H1 (cell line): Measurements from ENCODE around the gene AGAP1. TPM values are rescaled to one million over a fixed set of nuclear protein-coding genes. Genes with fewer than 3 reads are reported as not detected.

ENCODE experiments used
- BRCA1 ChIP-seq: IDR thresholded peaks from 2 replicates; pipeline ENCODE4 v1.6.1; 2012; ENCODE audit warnings: low read depth, low read length, improper control_type of control experiment
- CHD2 ChIP-seq: IDR thresholded peaks from 2 replicates; pipeline ENCODE4 v1.6.1; 2012; ENCODE audit warnings: low read length, improper control_type of control experiment
- JUN ChIP-seq: IDR thresholded peaks from 2 replicates; pipeline ENCODE4 v1.6.1; 2011; ENCODE audit warnings: low read depth, mild to moderate bottlenecking, improper control_type of control experiment, low read length
- MAFK ChIP-seq: IDR thresholded peaks from 2 replicates; pipeline ENCODE4 v1.6.1; 2012; ENCODE audit warnings: low read depth, mild to moderate bottlenecking, improper control_type of control experiment, low read length
- POLR2AphosphoS5 ChIP-seq: IDR thresholded peaks from 2 replicates; pipeline ENCODE4 v1.6.1; 2011; ENCODE audit warnings: low read depth, low read length
- SIRT6 ChIP-seq: IDR thresholded peaks from one replicate; pipeline ENCODE4 v1.7.1; 2012; ENCODE audit warnings: low read length, inconsistent platforms
- TEAD4 ChIP-seq: IDR thresholded peaks from 2 replicates; pipeline ENCODE4 v1.6.1; 2012; ENCODE audit warnings: low read depth, low read length, inconsistent platforms, mixed read lengths
- polyA plus RNA-seq, 7 experiments: library from polyadenylated mRNA; depleted of rRNA in 3 of 7; stranded (reverse) in 5 of 7; unstranded in 2 of 7; fragments of >200 nt in 5 of 7; fragments of 200-250 nt in 2 of 7; gene quantifications; 1 replicate in 5 of 7; 2 replicates in 1 of 7; 4 replicates in 1 of 7; pipeline versions ENCODE4 v1.2.1 to v1.2.3, GENCODE V29; 2011 to 2013; ENCODE audit warnings: missing spikeins in 2 of 7, mixed read lengths in 2 of 7
- total RNA-seq: library from RNA; stranded (reverse); fragmentation: NEBNext Ultra II Directional; extraction: Animal tissue kit (Norgen Biotek cat#: 25700); gene quantifications from 2 replicates; pipeline ENCODE4 v1.2.1, GENCODE V29; 2021
- TF ChIP-seq, protein P1 (sequence below): IDR thresholded peaks from 2 replicates; pipeline ENCODE4 v1.6.1; 2011; ENCODE audit warnings: low read depth, mild to moderate bottlenecking, low read length; ENCODE audit not compliant: insufficient read depth

The AGAP1 gene
- total and polyA plus RNA-seq, 2 of the 8 experiments (the other 6 are each of a cell fraction or from before 2014, with no cell fraction given), result 18.1 to 39.4 TPM

DNA sequence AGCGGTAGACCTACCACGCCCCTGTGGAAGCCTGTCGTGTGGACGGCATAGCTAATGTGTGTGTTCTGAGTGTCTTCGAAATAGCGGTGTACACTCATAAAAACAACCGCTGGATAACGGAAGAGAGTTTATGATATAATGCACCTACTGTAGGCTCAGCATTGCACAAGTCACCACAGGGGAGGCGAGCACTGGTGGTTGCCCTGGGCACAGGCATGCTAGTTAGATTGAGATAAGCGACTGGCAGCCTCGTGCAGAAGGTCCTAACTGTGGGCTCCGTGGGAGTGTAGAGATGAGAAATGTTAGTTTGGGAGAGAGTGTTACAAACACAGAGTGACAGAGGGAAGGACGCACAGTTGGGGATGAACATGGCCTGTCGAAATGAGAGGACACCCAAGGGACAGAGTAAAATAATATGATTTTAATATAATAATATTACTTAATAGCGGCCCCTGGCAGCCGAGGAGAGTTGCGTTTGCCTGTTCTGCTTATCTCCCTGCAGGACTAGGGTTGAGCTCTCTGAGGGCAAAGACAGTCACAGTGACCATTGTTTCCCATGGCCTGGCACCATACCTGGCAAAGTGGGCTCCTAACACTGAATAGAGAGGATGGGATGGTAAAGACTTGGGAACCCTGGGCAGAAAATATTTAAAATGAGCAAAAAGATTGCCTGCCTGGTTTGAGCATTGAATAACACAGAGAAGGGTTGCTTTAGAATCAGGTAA is 470.2 kb downstream of the AGAP1 start (continued):
- TF ChIP-seq, protein P1, sequence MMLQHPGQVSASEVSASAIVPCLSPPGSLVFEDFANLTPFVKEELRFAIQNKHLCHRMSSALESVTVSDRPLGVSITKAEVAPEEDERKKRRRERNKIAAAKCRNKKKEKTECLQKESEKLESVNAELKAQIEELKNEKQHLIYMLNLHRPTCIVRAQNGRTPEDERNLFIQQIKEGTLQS, result no peak
- no peak for TF ChIP-seq JUN
- TF ChIP-seq TEAD4, result no peak
- no peak for TF ChIP-seq CHD2
- no peak for TF ChIP-seq MAFK
- TF ChIP-seq BRCA1, result no peak
- TF ChIP-seq SIRT6, result no peak
- no peak for TF ChIP-seq POLR2AphosphoS5
